C1 segment of cervical spinal cord (tissue), 14 donors: Measurements from ENCODE around the gene PGF.

Source experiments
- DNase-seq, 14 donors: peaks; one replicate each; lab custom pipeline; 2025; lab: John Stamatoyannopoulos, UW

The PGF gene

GRCh38 chr14:74978416-74978947, 23.1 kb upstream of the PGF start:
- DNase-seq = no peak

GRCh38 chr14:74977901-74978385, 22.5 kb upstream of the PGF start:
- no peak for DNase-seq

DNA sequence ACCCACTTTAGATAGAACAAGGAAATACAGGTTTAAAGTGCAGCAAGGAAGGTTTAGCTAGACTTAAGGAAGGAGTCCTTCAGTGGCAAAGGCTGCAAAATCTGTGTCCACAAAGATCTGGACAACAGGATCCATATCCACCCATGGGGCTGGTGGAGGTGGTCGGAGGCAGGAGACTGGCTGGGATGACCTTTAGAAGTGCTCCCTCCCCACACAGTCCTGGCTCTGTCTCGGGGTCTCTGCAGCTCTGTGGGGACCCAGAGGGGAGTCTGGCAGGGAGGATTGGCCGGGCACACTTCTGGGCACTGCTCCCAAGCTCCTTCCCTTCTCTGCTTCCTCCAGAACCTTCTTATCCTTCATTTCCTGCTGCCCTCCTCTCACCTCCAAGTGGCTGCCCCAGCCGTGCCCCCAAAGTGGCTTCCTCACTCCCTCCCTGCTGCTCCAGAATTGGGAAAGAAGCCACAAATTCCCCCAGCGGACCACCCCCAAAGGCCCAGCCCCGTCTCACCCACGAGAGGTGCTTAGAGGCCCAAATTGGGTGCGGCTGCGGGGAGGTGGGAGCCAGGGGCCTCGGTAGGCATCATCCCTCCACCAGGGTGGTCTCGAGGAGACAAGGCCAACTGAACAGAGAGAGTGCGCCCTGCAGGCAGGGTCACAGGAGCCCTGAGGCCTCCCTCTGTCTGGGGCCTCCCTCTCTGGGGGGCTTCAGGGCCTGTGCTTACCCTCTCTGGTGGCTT, 21.9 kb upstream of the PGF start:
- DNase-seq = no peak

GRCh38 chr14:74976264-74977113, 21.1 kb upstream of the PGF start:
- DNase-seq = no peak

DNA sequence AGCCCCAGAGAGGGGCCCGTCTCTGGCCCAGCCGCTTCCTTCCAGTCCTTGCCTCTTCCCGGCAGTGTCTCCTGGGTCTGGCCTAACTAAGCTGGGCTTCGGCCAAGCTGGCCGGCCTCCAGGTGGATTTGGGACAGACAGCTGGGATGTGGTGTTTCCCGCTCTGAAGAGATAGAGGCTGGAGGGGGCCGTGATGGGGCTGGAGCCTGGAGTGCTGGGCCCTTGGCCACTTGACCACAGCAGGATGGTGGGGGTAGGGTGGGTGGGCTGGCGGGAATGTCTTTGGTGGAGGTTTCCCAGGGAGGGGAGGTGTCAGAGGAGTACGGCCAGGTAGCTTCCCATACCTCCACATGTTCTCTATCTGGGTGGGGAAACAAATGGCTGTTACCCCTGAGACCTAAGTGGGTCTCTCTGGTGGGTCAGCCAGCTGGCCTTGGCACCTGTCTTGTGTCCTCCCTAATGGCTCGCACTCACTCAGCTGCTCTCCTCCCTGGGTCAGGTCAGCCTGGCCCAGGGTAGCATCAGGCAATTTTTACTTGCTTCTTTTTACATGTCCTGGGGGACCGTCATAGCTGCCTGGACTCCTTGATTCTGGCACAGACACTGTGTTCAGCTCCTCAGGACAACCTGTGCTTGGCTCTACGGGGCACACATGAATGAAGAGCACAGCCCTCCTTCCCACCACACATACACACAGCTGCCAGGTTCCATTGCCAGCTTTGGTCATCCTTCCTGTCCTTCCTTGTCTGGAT, 19.8 kb upstream of the PGF start:
- no peak for DNase-seq

GRCh38 chr14:74974364-74975058, 19.1 kb upstream of the PGF start:
- DNase-seq = no peak

- no peak for DNase-seq
Measured at GRCh38 chr14:74973905-74974363, 18.5 kb upstream of the PGF start.

DNA sequence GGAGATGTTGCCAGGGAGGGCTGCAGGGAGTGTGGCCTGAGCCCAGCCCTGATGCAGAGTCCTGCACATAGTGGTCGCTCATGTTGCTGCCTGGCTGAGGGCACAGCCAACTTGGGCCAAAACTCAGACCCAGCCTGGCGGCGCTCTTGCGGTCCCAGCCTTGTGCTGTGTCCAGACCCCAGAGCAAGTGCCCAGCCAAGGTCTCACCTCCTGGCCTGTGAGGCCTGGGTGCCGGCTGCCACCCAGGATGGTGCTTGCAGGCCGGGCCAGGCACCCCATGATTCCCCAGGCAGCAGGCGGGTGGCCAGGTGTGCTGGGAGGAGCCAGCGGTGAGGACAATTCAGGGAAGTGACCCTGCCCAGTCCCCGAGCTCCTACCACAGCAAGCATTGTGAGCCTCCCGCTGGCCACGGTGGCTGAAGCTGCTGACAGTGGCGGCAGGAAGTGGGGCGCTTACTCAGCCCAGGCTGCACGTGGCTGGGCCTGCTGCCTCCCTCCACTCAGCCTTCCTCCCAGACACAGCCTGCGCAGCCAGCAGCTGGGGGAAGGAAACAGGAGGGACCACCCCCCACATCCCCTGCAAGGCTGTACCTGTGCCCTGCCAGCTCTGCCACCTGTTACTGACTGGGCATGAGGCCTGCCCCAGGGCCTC, 17.7 kb upstream of the PGF start:
- no peak for DNase-seq

GRCh38 chr14:74968811-74969210, 13.4 kb upstream of the PGF start:
- no peak for DNase-seq

GRCh38 chr14:74965486-74966153, 10.2 kb upstream of the PGF start:
- DNase-seq = no peak

DNA sequence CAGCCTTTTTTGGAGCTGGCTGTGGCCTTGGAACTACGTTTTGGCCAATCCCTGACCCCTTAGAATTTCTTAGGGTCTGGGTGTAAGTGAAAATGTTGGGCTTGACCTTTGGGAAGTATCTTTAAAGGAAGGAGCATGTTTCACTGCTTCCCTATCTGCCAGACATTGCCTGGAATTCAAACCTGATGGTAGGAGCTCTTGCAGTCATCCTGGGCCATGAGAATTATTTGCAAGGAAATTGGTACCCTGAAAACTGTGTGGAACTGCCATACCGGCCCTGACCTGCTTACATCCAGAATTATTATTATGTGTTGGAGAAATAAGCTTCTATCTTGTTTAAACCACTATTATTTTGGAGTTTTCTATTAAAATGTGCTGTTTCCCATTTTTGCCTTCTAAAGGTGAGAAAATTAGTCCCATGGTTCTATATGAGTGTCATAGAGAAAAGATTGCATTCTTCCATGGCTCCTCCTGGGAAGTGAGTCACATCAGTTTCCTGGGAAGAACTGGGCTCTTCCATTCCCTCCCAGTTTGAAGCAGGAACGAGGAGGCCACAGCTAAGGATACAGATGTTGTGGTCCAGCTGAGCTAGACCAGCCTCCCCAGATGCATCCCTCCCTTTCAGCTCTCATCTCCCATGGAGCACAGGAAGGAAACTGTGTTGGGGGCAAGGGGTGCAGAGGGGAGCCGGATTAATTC, 9.5 kb upstream of the PGF start:
- no peak for DNase-seq

- DNase-seq = peak in 1 of 14 donors; percentile 24
Measured at GRCh38 chr14:74963705-74964271, 8.4 kb upstream of the PGF start.

- no peak for DNase-seq
Measured at GRCh38 chr14:74963178-74963704, 7.8 kb upstream of the PGF start.

DNA sequence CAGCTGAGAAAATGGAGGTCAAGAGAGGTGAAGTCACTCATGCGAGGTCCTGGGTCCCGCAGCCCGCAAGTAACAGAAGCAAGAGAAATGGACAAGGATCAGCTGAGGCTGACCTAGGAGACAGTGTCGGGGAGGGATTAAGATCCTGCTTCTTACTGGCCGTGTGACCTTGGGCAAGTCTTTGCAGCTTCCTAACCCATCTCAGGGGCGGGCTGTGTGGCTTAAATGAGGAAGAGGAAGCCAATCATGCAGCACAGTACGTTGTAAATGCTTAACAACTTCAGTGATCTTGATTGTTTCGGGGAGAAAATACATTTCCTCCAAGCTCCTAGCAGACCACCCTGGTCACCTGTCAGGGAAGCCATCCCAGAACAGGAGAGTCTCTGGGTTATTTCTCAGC, 7.1 kb upstream of the PGF start:
- no peak for DNase-seq

- DNase-seq = no peak
Measured at GRCh38 chr14:74962046-74962445, 6.6 kb upstream of the PGF start.

DNA sequence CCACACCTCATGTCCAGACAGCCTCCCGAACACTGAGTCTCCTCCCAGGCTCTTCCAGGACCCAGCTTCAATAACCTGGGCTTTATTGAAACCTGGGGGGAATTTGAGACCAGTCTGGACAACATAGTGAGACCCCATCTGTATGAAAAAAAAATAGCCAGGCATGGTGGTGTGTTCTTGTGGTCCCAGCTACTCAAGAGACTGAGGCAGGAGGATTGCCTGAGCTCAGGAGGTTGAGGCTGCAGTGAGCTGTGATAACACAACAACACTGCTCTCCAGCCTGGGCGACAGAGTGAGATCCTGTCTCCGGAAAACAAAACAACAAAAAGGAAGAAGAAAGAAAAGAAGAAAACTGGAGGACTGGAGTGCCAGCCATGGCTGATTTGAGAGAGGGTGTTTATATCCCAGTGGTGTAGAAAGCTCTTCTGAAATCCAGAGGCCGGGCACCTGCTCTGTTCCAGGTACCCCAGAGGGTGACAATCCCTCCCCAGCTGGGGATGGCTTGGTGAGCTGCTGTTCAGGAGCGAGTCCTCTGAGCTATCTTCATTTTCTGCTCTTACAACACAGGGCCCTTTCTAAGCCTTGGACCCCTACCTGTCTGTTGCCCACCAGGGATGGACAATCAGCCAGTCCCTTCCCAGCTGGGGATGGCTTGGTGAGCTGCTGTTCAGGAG, 6.0 kb upstream of the PGF start:
- DNase-seq = no peak

DNA sequence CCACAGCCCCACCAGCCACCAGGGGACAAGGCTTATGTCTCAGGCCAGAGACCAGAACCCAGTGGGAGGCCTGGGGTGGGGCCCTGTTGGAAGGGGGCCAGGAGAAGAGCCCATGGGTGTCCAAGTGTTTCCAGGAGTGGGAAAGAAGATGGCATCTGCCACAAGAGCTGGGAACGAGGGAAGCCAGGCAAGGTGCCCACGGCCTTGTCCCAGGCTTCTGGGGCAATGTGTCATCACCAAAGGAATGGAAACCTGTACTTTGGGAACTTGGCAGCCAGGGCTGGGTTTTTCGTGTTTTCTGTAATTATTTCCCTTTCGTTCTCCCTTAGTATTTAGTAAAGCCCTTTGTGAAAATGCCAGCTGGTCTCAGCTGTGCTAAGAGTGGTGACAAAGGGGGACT, 5.3 kb upstream of the PGF start:
- DNase-seq = peak in 1 of 14 donors; percentile 37

DNA sequence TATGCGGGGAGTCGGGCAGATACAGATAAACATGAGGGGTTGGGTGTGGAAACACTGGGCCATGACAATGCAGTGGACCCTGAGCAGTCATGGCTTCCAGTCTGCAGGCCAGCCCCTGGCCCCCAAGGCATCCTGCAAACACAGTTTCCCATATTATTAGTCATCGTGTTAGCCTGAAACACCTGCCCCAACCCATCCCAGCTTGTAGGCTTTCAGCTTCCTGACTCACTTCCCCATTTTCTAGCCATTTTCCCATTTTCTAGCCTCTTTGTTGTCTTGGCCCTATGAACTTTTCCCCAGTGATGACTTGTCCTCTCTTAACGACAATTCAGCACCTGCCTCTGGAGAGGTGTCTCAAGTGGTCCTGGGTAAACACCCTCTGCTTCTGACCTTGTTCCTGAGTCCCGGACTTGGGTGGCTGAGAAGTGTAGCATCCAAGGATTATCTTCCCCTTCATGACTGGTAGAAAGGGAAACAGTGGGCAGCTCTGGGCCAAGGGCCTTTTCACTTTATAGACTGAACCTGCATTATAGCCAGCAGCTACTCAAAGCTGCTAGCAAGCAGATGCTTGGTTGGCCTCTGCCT, 4.3 kb upstream of the PGF start:
- DNase-seq = no peak
